Keratinocyte (primary cell): Measurements from ENCODE around the gene PIP4P1.

Experiments
- EZH2 ChIP-seq: IDR thresholded peaks from one replicate; pipeline ENCODE4 v1.6.1; 2012; ENCODE audit warnings: inconsistent platforms, mild to moderate bottlenecking, low read length, moderate library complexity
- TF ChIP-seq, protein P1 (sequence below), 3 experiments: IDR thresholded peaks in 1 of 3; conservative IDR thresholded peaks in 1 of 3; optimal IDR thresholded peaks in 1 of 3; 2 replicates in 2 of 3; 3 replicates in 1 of 3; pipeline versions ENCODE3 to v1.5.1; 2011; ENCODE audit warnings: low read length in 3 of 3, mild to moderate bottlenecking in 3 of 3, moderate library complexity in 2 of 3, control low read depth in 1 of 3, inconsistent platforms in 1 of 3; ENCODE audit not compliant: insufficient read depth in 2 of 3; ENCODE audit errors: extremely low read depth in 1 of 3

DNA sequence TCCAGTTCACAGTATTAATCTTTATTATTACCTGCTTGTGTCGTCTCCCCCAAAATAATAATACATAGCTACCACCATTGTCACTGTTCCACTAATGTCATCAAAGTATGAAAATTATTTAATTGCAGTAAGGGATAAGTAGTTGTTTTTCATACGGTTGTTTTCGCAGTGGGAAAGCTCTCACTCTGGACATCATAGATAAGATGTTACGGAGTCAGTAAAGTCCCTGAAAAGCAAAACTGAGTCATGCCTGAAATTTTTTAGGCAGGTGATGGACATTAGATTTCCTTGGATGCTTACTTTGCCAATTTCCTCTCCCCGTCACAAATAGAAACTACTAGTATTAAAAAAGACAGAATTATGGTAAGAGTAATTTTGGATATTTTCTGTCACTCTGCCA, 21.1 kb upstream of the PIP4P1 start:
- no peak for TF ChIP-seq EZH2
- TF ChIP-seq, protein P1, sequence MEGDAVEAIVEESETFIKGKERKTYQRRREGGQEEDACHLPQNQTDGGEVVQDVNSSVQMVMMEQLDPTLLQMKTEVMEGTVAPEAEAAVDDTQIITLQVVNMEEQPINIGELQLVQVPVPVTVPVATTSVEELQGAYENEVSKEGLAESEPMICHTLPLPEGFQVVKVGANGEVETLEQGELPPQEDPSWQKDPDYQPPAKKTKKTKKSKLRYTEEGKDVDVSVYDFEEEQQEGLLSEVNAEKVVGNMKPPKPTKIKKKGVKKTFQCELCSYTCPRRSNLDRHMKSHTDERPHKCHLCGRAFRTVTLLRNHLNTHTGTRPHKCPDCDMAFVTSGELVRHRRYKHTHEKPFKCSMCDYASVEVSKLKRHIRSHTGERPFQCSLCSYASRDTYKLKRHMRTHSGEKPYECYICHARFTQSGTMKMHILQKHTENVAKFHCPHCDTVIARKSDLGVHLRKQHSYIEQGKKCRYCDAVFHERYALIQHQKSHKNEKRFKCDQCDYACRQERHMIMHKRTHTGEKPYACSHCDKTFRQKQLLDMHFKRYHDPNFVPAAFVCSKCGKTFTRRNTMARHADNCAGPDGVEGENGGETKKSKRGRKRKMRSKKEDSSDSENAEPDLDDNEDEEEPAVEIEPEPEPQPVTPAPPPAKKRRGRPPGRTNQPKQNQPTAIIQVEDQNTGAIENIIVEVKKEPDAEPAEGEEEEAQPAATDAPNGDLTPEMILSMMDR (optimal IDR thresholded peaks at IDR 0.05 in 1 of 3, IDR thresholded peaks at IDR 0.05 in 1 of 3, conservative IDR thresholded peaks at IDR 0.05 in 1 of 3; ENCODE audit: extremely low read depth in 1 of 3, insufficient read depth in 2 of 3, low read length in 3 of 3): no peak
